AG10803 (cell line): ENCODE results near the gene DLG2.

Source experiments
- DNase-seq: peaks from one replicate; pipeline ENCODE4 v3.0.0; 2010; ENCODE audit warnings: low read depth
- H3K4me3 ChIP-seq: 2 replicates; pipeline ENCODE4 v1.5.1; 2011; ENCODE audit warnings: mild to moderate bottlenecking, low read length, control low read depth
- CTCF ChIP-seq: conservative IDR thresholded peaks from 2 replicates; pipeline ENCODE4 v1.5.1; 2011; ENCODE audit warnings: mild to moderate bottlenecking, low read length, control low read depth, inconsistent platforms

Gene DLG2

DNA sequence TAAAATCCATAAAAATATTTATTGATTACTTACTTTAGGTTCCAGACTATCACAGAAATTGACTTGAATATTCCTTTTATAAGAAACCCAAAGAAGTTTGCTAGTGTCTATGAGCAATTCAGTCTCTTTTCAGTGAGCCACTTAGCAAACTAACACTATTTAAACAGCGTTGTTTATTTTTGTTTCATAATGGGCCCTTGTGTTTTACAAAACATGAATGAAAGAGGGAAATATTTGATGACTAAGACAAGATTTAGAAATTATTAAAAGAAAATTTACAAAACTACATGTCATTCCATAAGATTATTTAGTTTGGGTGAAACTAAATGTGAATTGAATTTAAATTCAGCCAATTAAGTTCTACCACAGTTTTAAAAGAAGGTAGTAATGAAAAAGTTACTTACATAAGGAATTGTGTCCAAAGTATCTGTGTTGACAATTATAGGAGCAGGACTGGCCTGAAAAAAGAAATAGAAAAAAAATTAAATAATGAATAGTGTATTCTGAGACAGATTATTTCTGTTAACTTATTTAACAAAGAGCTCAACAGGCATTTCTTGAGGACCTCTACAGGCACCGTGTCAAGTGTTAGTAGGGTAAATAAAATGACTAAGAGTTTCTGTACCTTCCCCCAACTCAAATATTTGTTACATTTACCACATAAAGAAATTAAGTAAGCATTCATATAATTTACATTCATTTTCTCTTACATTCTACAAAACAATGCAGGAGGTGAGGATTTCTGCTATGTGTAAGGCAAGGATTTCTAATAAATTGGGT is 1376.1 kb downstream of the DLG2 start:
- no peak for TF ChIP-seq CTCF
- no peak overlapping the region for H3K4me3 ChIP-seq
- no peak for DNase-seq

- TF ChIP-seq CTCF, result no peak
- H3K4me3 ChIP-seq, result no peak overlapping the region
- no peak for DNase-seq
Measured at GRCh38 chr11:84249344-84250135, 1377.6 kb downstream of the DLG2 start.

GRCh38 chr11:84247926-84248325 is 1379.2 kb downstream of the DLG2 start:
- DNase-seq, result no peak
- H3K4me3 ChIP-seq, result no peak overlapping the region
- no peak for TF ChIP-seq CTCF

- TF ChIP-seq CTCF, result no peak
- H3K4me3 ChIP-seq, result no peak overlapping the region
- DNase-seq, result no peak
Measured at GRCh38 chr11:84247129-84247528, 1380.0 kb downstream of the DLG2 start.

DNA sequence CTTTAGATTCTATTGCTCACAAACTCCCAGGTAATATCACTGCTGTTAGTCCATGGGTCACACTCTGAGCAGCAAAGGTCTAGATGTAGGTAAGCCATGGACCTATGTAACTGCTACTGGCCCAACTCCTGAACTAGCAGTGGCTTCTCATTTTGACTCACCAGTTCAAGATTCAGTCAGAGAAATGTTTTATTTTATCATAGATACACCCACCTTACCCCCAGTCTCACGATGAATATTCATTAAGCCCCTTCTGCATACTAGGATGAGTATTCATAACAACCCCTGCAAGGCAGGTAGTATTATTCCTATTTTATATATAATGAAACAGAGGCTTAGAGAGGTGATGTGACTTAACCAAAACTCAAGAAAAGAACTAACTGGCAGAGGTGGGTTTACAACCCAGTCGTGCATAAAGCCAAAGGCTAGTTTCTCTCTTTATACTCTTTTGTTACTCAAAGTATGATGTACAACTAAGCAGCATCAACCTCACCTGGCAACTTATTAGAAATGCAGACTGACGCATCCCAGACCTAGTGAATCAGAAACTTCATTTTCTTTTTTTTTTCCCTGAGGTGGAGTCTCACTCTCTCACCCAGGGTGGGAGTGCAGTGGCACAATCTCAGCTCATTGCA is 1383.4 kb downstream of the DLG2 start:
- no peak overlapping the region for H3K4me3 ChIP-seq
- TF ChIP-seq CTCF, result no peak
- DNase-seq, result no peak

- H3K4me3 ChIP-seq, result no peak overlapping the region
- no peak for DNase-seq
- no peak for TF ChIP-seq CTCF
Measured at GRCh38 chr11:84241343-84242131, 1385.6 kb downstream of the DLG2 start.
